Stimulated activated CD4-positive, alpha-beta T cell treated with anti-CD3 and anti-CD28 coated beads, Interleukin-12 subunit alpha, Interleukin-12 subunit beta, amount 100 ng/mL, for 24 hours (primary cell): ENCODE data around the gene LOX.

ENCODE experiments used
- DNase-seq, 2 experiments: peaks; one replicate each; pipeline ENCODE4 v3.0.0-alpha.2; 2020; ENCODE audit warnings: low read depth in 2 of 2

The LOX gene, protein sequence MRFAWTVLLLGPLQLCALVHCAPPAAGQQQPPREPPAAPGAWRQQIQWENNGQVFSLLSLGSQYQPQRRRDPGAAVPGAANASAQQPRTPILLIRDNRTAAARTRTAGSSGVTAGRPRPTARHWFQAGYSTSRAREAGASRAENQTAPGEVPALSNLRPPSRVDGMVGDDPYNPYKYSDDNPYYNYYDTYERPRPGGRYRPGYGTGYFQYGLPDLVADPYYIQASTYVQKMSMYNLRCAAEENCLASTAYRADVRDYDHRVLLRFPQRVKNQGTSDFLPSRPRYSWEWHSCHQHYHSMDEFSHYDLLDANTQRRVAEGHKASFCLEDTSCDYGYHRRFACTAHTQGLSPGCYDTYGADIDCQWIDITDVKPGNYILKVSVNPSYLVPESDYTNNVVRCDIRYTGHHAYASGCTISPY

GRCh38 chr5:122078116-122079110 is at the start of gene LOX:
Gene LOX, minus strand, starts transcription at chr5:122078259. Its CDS starts 274 bp downstream, at chr5:122077985.
- DNase-seq, result no peak

- DNase-seq, result no peak
Observed at GRCh38 chr5:122126756-122127321, 48.8 kb upstream of the LOX start.

DNA sequence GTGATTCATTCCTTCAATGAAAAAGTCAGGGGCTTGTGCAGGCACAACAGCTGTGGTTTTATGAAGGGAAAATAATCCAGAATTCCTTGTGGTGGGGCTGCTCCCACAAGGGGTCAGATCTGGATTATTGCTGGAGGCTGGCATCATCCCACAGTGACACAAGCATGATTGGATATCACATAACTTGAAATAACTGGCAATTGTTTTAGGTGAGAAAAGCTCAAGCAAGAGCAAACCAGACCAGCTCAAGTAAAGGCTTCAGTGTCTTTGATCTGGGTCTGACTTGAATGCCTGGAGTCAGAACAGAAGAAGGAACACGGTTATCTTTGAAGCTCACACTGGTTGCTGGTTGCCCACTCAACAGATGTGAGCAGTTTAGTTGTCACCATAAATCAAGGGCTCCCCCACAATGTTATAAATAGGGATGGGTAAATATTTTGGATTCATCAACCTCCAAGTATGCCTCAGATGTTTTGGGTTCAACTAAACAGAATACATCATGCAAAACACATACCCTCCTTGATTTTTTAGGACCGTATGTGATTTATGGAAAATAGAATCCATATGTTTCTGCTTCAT is 48.2 kb upstream of the LOX start:
- no peak for DNase-seq

GRCh38 chr5:122124766-122125165 is 46.7 kb upstream of the LOX start:
- DNase-seq, result no peak

- DNase-seq, result no peak
Observed at GRCh38 chr5:122121479-122122465, 43.7 kb upstream of the LOX start.

DNA sequence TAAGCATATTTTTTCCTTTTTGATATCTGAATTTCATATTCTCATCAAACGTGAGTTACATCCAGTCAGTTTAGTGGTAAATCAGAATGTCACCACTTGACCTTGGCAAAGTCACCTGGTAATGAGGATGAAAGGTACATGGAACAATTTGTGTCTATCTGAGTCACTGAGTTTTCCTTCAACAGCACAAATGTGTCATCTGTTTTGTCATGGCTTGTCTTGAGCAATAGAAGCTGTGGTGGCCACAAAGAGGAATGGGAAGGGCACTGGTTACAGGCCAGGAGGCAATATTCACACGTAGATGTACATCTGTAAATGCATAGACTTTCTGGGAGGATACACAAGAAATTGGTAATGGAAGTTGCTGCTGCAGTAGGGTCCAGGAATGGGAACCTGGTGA is 42.9 kb upstream of the LOX start:
- DNase-seq, result no peak

- no peak for DNase-seq
Observed at GRCh38 chr5:122120493-122120892, 42.4 kb upstream of the LOX start.

DNA sequence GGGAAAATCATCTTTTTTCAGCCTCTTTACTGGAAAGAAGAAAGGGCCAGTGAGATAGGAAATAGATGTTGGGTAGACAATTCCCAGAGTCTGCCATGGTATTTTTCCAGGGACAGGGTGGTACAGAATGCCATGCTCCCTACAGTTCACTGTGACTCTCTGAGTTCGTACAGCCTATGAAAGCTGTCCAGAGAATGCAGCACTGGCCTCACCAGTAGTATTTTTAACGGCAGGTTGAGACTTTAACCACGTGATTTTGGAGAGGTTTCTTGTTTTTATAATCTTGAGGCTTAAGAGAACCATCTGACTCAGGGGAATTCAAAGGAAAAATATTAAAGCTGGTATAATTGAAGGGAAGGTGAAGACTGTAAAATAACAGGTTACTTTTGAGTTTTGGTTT is 41.1 kb upstream of the LOX start:
- no peak for DNase-seq

DNA sequence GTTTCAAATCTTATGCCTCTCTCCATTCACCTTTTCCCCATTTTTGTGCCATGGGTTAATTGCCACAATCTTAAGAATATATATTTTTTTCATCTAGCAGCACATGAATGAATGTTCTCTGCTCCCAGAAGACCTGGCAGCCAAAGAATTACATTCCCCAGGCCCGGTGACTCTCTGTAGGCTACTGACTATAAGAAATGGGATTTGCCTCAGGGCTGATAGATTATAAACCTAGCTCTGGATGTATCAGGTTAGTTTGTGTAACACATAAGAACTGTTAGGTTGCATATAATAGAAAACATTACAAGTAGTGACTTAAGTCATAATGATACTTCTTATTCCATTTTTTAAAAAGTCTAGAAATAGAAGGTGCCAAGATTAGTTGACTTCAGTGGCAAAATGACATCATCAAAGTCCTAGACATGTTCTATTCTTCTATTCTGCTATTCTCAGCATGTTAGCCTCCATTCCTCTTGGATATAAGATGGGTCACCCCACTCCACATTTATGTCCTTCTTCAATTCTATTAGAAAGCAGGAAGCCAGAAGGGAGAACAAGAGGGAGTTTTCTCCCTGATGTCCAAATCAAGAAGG is 40.4 kb upstream of the LOX start:
- DNase-seq, result no peak

- no peak for DNase-seq
Observed at GRCh38 chr5:122114501-122114900, 36.4 kb upstream of the LOX start.

DNA sequence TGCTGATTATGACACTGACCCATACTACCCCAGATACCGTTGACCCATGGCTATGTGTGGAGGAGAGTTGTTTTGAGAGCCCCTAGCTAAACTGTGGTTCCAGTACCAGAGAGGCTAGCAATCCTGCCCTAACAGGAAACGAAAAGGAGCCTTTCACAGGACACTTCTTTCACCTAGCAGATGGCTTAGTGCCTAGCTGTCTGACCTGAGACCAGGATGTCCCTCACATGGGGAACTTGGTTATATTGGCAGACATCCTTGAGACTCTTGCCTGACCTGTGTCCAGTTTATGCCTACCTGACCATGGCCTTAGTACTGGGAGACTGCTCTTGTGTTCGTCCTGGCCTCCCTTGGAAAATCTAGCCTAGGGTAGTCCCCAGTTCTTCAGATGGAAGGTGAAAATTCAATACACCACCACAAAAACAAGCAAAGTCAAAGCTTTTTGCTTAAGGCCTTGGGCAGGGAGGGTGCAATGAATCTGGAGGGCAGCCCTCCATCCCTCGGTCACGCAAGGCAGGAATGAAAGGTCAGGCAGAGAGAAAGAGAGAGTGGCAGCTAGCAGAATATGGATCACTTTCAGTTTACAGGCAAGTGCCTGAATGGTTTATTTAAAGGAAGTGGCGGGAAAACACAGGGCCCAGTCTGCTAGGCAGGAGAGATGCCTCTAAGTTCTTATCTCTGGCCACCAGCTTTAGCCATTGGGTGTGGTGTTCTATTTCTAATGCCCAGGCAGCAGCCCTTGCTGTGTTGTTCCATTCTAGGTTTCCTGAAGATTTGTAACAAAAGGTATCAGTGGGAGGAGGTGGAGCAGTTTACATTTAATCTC is 34.9 kb upstream of the LOX start:
- no peak for DNase-seq

GRCh38 chr5:122112063-122112462 is 34.0 kb upstream of the LOX start:
- DNase-seq, result no peak

DNA sequence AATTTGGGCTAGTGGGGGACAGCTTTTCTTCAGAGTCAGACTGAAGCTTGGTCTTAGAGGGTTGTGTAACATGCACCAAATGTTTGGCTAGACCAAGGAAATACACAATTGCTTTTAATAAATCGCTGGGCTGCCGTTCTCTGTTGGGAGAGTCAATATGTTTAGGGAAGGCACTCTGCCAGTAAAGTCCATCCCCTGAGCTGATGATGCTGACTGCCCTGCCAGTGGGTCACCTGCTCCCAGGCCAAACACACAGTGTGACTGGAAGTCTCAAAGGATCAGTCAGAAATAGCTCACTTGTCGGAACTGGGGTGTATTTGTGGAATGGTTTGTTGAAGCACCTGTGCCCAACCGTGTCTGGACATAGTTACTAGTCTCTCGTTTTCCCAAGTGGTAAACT is 33.4 kb upstream of the LOX start:
- DNase-seq, result no peak

DNA sequence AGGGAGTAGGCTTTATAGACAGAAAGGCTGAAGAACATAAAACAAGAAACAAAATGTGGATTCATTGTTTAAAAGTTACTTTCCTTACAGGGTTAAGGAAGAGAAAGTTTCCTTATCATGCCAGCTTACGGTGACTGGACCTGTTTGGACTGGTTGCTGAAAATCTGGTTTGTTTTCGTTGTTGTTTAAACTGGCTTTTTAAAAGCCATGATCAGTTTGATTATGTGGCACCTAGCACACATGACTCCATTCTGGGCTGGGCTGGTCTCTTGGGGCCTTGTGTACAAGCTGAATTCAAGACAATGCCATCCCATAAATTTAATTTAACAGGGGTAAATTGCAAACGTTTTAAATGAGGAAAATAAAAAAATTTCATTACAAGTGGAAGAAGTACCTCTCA is 32.9 kb upstream of the LOX start:
- DNase-seq, result no peak

DNA sequence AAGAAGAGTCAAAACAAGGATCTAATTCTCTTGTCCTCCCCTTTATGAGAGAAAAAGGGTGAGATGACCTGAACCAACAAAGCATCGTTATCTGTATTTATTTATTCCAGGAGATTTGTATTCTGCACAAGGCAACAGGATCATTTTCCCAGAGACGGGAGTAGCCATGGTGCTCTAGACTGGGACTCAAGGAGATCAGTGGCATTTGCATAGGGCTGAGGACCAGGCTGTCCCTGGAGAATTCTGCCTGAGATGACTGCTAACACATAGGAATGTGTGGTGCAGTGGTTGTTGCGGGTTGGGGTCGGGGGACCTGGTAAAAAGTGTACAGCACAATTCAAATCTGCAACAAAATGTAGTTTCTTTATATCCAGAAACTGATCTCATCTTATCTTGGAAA is 29.0 kb upstream of the LOX start:
- no peak for DNase-seq

DNA sequence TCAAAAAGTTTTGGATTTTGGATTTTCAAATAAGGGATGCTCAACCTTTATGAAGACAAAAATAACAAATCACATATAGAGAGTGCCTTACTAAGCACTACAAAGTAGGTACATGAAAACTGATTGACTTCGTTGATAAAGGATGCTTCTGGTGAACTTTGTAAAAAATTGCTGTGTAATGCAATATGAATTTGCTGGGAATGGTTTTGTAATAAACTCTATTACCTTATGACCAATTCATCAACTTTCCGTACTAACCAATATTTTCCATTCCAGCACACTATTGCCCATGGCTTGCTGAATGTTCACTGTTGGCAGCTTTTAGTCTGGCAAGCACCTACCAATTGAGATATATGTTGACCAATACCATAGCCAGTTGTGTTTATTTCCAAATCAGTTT is 27.9 kb upstream of the LOX start:
- no peak for DNase-seq

- DNase-seq, result no peak
Observed at GRCh38 chr5:122102825-122103224, 24.8 kb upstream of the LOX start.

- no peak for DNase-seq
Observed at GRCh38 chr5:122101636-122102285, 23.7 kb upstream of the LOX start.
